ENCODE results near the gene FAM53C.
"Not testable (repeated sequence)": the region's sequence is repeated elsewhere in the genome, so short reads cannot be mapped to it uniquely, and the experiment has no call there.

Gene FAM53C

DNA sequence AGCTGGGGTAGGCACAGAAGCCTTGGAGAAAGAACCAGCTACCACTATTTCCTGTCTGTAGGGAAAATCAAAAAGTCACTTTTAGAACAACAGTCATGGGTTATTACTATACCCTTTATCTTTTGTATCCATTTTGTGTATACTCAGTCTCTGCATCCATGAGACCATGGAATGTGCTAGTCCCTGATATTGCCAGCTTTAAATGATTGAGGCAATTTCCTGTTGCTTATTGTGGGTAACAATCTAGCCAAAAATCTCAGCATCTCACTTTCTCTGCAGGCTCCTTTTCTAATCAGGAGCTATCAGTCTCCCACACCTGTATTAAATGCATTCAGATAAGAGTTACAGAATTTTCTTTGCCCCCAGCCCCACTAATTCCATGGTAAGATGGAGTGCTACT, 13.5 kb downstream of the FAM53C start:
- DNase-seq: no peak

DNA sequence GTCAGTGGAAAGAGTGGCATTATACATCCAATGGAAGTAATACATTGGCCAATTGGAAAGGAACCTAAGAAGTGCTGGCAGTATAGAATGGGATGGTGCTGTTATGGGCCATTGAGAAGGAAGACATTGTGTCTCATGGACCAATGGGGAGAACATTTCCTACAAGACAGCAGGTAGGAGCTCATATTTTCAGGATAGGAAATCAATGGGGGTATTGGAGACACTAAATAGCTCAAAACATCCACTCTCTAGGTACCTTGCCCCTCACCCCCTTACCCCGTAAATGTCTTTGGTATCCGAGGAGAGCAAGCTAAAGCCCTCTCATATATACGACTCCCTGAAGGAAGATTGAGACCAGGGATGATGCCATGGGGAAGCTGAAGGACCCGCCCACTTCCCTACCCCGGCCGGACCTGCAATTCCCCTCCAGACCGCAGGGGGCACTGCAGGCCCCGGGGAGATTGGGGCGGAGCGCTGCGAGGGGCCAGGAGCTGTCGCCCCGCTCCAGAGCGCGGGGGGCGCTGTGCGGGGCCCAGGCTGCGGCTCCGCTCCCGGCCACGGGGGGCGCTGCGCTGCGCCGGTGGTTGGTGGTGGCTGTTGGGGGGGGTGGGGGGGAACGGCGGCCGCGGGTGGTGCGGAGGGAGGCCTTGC, 14.1 kb downstream of the FAM53C start, which contains the start of gene KDM3B:
KDM3B (plus strand) TSS at position 615 of the 651 bp plus-strand sequence. CDS start 111 bp downstream, outside the sequence.
- DNase-seq: peak; percentile 92

DNA sequence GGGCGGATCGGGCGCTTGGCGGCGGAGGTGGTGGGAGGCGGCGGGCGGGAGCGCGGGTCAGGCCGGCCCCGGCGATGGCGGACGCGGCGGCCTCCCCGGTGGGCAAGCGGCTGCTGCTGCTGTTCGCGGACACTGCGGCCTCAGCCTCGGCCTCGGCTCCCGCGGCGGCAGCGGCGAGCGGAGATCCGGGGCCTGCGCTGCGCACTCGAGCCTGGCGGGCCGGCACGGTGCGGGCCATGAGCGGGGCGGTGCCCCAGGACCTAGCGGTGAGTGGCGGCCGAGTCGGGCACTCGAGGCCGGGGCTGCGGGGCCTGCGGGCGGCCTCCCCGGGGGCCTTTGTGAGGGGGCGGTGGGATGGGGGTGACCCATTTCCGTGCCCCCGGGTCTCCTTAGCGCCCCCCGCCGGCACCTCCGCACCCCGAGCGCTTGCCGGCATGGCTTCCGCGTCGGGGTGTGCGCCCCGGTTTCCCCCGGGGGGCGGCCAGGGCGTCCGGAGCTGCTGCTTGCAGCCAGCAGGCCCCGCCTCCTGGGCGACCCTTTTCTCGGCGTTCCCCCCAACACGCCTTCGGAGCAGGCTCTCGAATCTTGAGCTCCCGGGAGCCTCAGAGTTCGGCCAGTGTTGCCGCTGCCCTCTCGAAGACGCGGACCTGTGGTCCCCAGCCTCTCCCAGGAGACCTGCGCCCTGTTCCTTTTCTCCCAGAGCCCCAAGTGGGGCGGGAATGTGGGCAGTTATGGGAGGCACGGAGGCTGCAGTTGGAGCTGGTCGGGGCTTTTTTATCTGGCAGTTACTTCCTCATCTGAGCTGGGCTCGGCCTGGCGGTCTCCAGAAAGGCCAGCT, 14.9 kb downstream of the FAM53C start:
- peak; percentile 74 for DNase-seq

DNA sequence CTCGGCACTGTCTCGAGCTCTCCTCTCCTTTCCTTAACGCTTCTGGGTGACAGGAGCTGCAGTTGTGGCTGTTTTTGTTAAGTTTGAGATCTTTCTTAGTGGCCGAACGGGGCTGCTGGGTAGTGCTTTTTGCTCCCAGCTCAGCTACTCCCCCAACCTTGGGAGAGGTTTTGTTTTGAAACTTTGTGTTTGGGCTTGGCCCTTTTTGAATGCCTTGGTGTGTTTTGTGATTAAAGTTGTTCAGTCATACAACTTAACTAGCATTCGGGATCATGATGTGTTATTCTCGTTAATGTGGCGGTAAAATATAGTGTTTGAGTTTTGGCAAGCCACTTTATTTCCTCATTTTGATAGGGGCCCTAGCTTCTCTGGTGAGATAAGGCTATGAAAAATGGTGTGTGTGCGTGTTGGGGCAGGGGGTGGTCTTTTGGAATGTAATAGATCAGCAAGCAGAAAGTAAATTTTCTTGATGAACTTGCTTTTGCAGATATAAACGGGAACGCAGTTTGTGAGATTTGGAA, 15.6 kb downstream of the FAM53C start:
- DNase-seq: no peak

DNA sequence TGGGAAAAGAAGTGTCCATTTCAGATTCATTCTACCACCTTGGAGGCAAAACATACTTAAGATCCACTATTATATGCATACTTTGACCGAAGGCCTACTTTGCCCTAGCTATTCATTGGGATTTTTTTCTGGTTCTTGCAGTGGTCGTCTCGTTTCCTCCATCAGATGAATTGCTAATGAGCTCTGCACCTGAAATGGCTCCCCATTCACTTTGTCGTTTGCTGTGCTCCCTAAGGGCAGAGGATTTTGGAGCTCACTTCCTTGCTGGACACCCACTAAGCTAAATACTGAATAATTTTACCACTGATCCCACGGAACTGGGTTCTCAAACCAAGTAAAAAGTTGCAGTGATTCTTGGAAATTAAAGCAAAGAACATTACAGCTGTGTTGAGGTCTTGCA, 16.3 kb downstream of the FAM53C start:
- no peak for DNase-seq

DNA sequence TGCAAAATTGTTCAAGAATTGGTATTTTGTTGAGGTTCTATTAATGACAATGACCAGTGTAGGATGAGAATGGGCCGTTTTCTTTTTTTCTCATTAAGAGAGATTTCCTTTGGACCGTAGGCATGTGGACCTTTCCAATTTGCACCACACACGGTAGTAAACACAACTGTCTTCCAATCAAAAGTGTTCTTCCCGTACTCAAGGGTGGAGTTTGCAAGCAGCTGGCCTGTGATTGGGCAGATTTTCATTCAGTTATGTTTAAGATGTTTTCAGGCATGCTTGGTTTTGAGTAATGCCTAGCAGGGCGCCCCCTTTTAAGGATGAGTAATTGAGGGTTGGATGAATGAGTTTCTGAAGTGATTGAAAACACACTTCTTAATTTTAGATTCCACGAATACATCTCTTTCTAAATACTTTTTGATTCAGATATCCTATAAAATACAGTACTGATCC, 16.9 kb downstream of the FAM53C start:
- DNase-seq: peak; percentile 62

DNA sequence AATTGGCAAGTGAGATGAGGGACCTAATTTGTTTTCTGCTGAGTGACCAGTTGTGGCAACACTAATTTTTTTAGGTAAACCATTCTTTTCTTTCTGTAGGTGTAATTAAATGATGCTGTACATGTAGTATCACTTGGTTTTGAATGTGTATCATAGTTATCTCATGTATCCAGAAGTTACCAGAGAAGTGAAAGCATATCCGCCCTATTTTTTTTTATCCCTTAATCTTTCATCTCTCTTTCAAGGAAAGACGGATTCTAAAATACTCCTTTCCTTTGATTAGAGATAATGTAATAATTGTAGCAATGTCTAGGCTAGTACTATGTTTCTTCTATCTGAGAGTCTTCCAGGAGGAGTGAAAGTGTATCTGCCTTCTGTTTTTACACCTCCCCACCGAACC, 21.6 kb downstream of the FAM53C start:
- DNase-seq: no peak

DNA sequence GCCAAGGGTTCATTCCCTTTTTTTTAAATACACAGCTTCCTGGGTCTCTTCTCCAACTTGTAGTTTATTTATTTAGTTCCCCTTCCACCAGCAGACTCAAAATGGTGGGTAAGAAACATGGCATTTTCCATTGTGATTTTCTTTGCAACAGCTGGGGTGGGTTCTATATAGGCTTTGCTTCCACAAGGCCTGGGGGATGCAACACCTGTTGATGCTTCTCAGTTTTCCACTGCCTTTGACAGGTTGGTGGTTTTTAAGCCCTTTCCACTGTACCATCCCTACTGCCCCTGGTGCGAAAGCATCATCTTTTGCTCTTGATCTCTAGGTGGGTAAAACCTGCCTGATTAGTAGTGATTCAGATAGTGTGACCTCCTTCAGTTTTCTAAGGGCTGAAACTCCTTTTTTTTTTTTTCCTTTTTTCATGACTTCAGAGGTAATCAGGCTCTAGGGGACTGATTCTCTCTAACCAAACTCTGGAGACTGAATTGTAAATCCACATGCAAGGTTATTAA, 22.9 kb downstream of the FAM53C start:
- DNase-seq: no peak

DNA sequence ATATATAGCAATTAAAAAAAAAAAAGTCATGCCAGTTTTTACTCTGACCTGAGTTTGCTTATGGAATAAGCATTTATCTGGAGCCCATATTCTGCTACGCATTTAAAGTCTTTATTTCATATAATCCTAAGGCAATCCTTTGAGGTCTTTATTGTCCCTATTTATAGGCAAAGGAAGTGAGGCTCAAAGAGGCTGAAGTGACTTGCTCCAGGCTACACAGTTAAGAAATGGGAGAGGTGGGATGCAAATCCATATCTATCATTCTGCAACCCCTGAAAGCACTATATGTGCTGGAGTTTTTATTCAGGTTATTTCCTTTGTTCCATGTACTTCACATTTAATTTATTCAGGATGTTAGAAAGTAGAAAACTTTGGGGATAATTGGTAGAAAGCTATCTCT, 26.5 kb downstream of the FAM53C start:
- DNase-seq: no peak

DNA sequence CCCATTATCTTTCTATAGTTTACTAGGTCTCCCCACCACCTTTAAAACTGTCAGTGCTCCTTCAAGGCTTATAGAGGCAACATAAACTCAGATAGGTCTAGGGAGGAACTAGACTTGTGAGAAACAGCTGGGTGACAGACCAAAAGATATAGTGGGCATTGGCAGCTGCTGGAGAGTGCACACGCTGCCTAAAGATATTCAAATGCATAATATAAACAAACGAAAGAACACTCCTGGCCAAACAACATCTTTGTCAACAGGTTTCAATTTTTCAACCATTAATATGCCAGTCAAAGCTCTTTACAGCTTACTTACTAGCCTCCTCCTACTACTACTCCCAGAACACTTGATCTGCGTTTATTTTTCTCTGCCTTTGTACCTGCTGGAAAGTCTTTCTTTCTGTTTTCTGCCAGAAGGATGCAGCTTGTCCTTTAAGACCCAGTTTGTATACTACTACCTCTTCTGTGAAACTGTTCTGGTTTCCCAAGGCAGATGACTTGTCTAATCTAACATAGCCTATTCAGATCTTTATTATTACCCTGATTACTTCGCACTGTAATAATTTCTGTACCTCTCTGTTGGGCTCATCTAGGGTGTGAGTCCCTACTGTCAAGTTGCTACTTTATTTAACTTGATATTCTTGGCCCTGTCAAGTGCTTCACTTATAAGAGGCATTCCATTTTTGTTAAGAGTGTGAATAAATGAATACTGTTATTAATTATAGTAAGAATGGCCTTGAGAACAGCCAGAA, 28.7 kb downstream of the FAM53C start:
- DNase-seq: no peak

DNA sequence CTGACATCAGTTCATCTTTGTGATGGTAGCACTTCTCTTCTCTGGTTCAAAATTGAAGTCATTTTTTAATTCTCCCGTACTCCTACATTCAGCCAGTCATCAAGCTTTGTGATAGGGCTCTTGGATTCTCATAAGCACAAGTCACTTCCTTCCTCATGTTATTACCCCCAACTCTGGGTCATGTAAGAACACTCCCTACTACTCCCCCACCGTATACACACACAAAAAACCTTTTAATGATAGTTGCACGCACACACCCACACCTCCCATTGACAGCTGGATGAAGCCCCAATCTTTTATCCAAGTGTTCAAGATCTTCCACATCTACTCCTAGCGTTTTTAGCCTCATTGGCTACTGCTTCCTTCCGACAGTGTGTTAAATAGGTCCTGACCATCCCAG, 31.2 kb downstream of the FAM53C start:
- DNase-seq: no peak

DNA sequence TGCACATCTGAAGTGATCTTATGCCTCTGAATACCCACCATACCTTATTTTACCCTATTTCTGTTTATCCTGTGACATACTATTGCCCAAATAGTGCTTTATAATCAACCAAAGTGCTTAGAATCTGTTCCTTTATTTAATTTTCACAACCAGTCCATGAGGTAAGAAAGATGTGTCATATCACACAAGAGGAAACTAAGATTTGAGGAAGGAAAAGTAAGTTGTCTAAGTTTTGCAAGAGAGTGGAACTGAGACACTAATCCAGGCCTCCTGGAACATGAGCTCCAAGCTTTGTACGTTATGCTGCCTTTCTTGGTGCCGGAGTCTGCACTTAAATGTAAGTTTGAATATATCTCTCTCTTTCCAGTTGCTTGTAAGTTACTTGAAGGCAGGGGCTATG, 31.6 kb downstream of the FAM53C start:
- DNase-seq: no peak

DNA sequence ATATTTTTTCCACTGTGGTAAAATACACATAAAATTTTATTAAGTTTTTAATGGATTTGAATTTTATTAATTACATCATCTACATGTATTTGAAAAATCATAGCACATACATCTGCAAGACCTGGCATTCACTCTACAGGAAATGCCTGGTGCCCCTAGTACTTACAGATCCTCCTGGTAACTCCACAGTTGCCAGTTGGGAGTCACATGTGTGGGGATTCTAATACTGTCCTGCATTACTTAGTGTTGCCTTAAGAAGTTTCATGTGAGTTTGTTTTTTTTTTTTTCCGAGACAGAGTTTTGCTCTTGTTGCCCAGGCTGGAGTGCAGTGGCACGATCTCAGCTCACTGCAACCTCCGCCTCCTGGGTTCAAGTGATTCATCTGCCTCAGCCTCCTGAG, 32.5 kb downstream of the FAM53C start:
- no peak for DNase-seq

DNA sequence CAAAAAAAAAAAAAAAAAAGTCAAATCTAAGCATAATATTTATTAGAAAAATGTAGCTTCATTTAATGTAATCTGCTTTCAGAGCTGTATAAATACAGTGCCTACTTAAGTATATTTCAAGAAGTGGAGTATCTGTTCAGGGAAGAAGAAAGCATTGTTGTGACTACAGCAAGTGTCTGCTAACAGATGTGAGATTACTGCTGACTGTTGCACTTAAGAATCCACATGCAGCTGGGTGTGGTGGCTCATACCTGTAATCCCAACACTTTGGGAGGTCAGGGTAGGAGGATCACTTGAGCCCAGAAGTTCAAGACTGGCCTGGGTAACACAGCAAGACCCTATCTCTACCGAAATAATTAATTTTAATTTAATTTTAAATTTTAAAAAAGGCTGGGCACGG, 33.4 kb downstream of the FAM53C start:
- no peak for DNase-seq

DNA sequence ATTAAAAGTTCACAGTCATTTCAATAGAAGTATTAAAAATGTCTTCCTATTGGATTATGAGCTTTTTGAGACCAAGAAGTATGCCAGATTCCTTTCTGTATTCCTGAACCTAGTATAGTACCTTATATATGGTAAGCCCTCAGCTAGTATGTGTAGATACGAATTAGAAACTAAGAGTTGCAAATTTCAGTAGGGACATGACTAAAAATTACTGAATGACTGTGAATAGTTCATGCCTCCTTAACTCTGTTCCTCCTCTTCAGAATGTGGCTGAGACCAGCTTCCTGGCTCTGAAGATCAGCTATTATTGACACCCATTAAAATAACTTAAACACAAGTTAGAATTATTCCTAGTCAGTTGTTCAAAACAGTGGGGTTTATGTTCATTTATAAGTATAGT, 34.2 kb downstream of the FAM53C start:
- DNase-seq: no peak

DNA sequence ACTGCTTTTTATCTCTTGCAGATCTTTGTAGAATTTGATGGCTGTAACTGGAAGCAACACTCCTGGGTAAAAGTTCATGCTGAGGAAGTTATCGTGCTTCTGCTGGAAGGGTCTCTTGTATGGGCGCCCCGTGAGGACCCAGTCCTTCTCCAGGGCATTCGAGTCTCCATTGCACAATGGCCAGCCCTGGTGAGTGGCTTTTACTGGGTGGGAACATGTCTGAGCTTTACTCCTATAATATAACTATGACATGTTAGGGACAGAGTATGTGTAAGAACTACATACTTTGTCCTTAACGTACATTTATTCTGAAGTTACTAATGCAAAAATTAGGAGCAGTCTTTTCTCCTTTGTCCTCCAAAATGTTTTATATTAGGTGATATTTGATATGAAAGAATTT, 34.6 kb downstream of the FAM53C start:
- no peak for DNase-seq

DNA sequence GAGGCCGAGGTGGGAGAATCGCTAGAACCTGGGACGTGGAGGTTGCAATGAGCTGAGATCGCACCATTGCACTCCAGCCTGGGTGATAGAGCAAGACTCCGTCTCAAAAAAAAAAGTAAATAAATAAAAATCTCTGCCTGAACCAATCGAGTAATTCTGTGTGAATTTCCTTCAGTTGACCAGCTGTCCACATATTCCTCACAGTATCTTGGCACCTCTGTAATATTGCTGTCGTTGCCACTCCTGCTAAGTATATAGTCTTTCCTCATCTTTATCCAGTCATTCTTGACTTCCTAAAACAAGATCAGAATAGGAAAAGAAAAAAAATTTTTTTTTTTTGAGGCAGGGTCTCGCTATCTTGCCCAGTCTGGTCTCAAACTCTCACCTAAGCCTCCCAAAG, 44.3 kb downstream of the FAM53C start:
- no peak for DNase-seq

DNA sequence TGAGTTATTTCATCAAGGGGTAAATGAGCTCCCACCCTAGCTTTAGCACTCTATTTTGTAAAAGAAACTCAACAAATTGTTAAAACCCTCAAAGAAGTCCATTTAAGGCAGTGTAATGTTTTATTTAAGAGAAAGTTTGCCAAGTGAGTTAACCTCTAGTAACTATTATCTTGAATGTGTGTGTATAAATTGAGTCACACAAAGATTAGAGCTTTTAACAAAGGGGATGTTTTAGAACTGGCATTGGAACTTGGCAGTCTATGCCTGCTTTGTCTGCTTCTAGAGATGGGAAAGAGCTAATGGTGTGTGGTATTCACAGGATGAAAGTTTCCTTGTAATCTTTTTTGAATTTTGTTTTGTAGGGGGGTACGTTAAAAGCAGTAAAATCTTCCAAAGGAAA, 47.6 kb downstream of the FAM53C start:
- DNase-seq: no peak

DNA sequence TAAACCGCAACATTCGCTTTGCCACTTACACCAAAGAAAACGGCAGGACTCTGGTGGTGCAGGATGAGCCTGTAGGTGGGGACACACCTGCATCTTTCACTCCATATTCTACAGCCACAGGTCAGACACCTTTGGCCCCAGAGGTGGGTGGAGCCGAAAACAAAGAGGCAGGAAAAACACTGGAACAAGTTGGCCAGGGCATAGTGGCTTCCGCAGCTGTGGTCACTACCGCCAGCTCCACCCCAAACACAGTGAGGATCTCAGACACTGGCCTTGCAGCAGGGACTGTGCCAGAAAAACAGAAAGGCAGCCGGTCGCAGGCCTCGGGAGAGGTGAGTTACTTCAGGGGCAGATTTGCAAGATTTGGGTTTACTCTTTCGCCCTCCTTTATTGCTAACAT, 48.2 kb downstream of the FAM53C start:
- no peak for DNase-seq

DNA sequence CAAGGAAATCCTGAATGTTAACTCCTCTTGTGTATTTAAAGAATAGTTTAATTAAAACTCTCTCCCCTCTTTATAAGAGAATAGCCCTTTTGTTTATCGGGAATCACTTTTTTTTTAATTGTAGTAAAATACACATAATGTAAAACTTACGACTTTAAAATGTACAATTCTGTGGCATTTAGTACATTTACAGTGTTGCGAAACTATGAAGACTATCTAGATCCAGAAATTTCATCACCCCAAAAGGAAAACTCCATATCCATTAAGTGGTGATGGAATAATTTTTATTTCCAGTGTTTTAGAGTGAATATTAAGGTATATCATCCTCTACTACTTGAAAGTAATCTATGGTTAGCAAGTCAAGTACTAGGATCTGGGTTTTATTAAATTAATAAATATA, 51.3 kb downstream of the FAM53C start:
- no peak for DNase-seq

DNA sequence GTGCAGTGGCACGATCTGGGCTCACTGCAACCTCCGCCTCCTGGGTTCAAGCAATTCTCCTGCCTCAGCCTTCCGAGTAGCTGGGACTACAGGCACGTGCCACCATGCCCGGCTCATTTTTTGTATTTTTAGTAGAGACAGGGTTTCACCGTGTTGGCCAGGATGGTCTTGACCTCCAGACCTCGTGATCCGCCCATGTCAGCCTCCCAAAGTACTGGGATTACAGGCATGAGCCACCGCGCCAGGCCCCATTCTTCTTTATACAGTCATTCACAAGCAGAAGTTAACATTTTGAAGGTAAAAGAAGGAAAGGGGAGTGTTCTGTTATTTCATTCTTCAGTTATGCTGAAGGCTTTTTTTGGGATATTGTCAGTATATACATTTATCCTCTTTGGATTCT, 51.8 kb downstream of the FAM53C start:
- DNase-seq: not testable (repeated sequence)

DNA sequence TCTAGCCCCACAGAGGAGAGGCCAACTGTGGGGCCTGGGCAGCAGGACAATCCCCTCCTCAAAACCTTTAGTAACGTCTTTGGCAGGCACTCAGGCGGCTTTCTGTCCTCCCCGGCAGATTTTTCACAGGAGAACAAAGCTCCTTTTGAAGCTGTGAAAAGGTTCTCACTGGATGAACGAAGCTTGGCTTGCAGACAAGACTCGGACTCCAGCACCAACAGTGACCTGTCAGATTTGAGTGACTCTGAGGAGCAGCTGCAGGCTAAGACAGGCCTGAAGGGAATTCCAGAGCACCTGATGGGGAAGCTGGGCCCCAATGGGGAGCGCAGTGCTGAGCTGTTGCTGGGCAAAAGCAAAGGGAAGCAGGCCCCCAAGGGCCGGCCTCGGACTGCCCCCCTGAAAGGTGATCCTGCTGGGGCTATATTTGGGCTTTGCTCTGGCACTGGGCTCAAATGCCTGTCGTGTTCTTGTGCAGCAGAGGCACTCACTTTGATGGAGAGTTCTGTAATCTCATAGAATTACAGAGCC, 53.9 kb downstream of the FAM53C start:
- no peak for DNase-seq
